GM21825 (cell line): ENCODE data around the gene MED15.

Experiments
- ATAC-seq: cut with Tn5 transposase; IDR thresholded peaks from one replicate; pipeline ENCODE4 v1.9.1; 2021; ENCODE audit warnings: mild to moderate bottlenecking, moderate library complexity; ENCODE audit not compliant: unreplicated experiment

The MED15 gene

GRCh38 chr22:20509344-20510047, 2.1 kb downstream of the MED15 start:
- ATAC-seq: no peak

GRCh38 chr22:20510811-20511577, 3.6 kb downstream of the MED15 start:
- ATAC-seq: no peak

GRCh38 chr22:20511578-20512229, 4.3 kb downstream of the MED15 start:
- no peak for ATAC-seq

GRCh38 chr22:20514658-20515406, 7.4 kb downstream of the MED15 start:
- ATAC-seq: no peak

- ATAC-seq: no peak
These were observed 9.0 kb downstream of the MED15 start for GRCh38 chr22:20516399-20516798.

GRCh38 chr22:20517422-20517821, 10.0 kb downstream of the MED15 start:
- no peak for ATAC-seq

GRCh38 chr22:20517841-20518592, 10.6 kb downstream of the MED15 start:
- no peak for ATAC-seq

- no peak for ATAC-seq
These were observed 12.1 kb downstream of the MED15 start for GRCh38 chr22:20519558-20519957.

GRCh38 chr22:20520093-20520511, 12.7 kb downstream of the MED15 start:
- ATAC-seq: no peak

- no peak for ATAC-seq
These were observed 15.0 kb downstream of the MED15 start for GRCh38 chr22:20522134-20523004.

GRCh38 chr22:20523086-20523983, 15.9 kb downstream of the MED15 start:
- no peak for ATAC-seq

GRCh38 chr22:20524004-20524481, 16.6 kb downstream of the MED15 start:
- no peak for ATAC-seq

- no peak for ATAC-seq
These were observed 17.6 kb downstream of the MED15 start for GRCh38 chr22:20525048-20525447.

- no peak for ATAC-seq
These were observed 18.9 kb downstream of the MED15 start for GRCh38 chr22:20526305-20526627.

GRCh38 chr22:20526628-20527355, 19.4 kb downstream of the MED15 start:
- ATAC-seq: no peak

- no peak for ATAC-seq
These were observed 21.1 kb downstream of the MED15 start for GRCh38 chr22:20528405-20528978.

- ATAC-seq: no peak
These were observed 23.2 kb downstream of the MED15 start for GRCh38 chr22:20530368-20531153.
